Stimulated activated naive CD4-positive, alpha-beta T cell treated with Interleukin-2 at 50 U/mL for 16 hours (primary cell): Measurements from ENCODE around the gene MPDZ.

Experiments
- DNase-seq: peaks from one replicate; lab custom pipeline; 2025; lab: John Stamatoyannopoulos, UW

Gene MPDZ

DNA sequence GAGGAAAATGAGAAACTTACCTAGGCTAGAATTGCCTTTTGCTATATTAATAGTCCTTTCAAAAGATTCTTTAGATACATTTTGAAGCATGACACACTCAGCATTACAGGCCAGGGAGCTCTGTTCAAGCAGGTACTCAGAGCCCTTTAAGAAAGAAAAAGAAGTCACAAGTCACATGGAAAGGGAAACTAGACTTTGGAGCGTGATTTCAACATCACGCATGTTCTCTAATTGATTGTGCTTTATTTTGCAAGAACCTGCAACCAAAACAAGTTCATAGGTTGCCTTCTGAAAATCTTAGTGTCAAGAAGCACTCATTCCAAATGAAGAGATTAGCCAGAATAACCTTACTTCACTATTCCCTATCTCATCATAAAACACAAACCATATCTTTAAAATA is 103.8 kb downstream of the MPDZ start:
- no peak for DNase-seq

DNA sequence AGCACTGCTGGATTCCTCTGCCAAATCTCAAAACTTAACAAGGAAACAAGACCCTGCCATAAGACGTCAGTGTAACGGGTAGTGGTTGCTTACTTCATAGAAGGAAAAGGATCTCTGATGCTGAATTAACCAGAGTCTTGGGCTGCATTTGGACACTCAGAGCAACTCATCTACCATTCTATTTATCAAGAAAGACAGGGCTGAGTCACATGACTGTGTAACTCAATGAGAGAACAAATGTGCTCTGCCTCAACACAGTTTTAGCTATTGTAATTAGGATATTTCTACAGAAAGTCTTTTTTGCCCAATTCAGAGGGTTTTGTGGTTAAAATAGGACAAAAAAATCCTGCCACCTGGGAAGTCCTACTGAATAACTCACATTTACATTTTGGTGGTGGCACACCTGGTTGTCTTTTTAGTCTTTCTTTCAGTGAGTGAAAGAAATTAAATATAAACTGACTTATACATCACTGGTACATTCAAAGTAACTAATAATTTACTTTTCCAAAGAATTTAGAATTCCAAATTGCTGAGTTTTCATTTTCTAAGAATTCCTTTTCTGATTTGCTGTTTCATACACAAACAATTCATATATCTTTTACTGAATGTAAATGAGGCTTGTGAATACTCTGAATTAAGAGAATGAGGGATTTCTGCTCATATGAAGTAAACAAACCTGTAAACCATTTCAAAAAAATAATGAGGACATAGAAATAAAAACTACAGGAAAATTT is 104.4 kb downstream of the MPDZ start:
- no peak for DNase-seq

DNA sequence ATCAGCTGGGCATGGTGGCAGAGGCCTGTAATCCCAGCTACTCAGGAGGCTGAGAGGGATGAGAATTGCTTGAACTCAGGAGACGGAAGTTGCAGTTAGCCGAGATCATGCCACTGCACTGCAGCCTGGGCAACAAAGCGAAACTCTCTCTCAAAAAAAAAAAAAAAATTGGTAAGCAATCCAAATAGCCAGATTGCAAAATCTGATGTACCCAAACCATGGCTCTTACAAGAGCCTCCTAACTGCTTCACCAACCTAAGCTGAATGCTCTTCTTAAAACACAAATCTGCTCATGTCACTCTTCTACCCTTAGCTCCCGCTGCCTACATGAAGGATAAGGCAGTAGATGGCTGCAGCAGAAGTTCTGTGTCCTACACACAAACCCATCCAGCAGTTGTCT is 105.9 kb downstream of the MPDZ start:
- no peak for DNase-seq

DNA sequence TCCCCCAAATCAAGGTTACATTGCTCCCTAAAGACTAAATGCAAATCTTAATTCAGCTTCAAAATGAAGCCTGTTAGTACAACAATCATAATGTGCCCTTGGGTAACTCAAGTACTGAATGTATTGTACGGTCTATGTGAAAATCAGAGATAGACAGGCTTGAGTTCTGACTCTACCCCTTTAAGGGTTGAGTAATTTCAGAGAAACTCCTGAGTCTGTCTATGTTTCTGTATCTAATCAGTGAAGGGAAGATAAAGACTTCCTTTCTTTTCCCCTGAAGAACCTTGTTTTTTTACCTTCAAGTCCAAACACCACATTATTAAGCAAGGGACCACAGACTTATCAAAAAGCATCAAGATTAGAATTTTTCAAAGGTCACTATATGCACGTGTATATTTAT is 108.2 kb downstream of the MPDZ start:
- no peak for DNase-seq

DNA sequence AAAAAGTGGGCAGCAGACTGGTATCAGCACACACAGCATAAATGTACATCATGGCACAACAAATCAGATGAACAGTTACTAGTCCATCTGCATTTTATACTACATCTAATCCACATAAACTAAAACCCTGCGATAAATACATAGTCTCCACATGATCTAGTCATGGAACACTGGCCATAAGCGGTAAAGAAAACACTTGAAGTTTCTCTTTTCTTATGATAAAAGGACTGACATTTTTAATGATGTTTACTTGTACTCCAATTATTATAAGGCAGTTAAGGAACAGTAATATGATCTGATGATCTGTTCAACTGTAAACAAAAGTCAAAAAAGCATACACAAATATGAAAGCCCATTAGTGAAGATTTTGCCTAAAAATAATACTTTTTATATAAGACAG is 112.5 kb downstream of the MPDZ start:
- DNase-seq = no peak

DNA sequence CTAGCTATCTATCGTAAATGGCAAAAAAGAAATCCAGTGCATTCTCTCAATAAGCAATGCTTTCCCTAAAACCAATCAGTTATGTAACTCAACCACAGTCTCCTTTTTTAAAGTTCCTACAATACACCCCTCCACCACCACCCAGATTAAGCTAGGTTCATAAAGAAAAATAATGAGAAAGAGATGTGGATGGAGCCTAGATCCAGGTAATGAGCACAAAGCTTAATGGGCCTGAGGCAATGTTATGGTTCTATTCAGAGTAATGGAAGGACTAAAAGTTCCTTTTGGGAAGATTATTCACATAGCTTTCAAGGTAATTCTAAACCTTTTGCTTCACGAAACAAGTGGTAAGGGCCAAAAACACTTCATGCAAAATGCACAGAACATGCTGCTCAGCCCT is 113.5 kb downstream of the MPDZ start:
- DNase-seq = no peak

DNA sequence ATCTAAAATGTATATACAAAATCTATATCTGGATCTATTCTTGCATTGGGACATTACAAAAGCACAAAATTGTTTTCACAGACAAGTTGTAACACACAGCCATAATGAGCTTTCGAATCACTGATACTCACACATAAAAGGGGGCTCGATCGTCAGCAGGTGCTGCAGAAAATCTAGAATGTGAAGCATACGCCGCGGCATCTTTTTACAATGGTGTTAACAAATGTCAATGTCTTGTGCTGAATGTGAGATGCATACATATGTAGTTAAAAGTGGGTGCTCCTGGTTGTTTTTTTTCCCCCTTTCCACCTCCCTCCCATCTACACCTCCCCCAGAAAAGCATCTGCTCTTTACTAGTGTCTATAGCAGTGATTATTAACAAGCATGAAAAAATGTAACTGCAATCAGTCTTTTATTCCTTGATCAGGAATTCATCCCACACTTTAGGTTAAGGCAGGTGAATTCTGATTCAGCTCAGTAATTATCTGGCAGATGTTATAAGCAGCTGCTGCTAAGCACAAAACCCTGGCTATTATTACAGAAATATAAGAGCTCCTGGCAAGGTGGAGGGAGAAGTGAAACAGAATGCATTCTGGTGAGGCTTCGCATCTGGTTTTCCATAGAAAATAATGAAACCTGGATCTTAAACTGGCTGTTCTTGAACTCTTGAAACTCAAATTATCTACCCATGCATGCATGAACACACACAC is 114.1 kb downstream of the MPDZ start:
- DNase-seq = no peak

DNA sequence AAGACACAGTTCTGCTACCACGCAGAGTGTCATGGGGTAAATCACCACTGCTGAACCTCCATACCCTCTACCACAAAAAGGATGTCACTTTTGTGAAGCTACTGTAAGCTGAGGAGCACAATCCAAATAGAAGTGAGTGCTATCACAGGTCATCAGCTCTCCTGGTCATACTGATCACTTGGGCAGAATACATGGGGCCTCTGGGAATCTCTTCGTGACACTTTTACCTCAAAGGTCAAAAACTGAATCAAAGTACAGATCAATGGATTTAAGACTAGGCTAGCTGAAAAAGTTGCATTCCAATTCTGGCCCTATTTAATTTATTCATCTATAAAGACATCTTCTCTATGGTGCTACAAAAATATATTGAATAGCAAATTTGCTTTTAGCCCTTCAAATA is 115.5 kb downstream of the MPDZ start:
- DNase-seq = no peak

DNA sequence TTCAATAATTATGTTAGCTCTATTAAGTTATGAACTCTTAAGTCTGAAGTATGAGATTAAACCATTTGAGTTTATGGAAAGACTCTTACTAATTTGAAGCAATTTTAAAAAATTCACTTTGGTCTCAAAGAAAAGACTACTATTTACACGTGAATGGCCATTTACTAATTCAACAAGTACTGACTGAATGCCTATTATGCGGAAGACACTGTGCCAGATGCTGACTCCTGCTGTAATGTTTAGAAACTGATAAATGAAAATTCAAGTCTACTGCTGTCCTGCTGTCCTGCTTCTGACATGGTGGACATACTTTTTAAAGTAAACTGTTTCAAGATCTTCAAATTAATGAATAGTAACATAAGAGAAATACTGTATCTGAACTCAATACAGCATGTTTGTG is 116.2 kb downstream of the MPDZ start:
- no peak for DNase-seq

DNA sequence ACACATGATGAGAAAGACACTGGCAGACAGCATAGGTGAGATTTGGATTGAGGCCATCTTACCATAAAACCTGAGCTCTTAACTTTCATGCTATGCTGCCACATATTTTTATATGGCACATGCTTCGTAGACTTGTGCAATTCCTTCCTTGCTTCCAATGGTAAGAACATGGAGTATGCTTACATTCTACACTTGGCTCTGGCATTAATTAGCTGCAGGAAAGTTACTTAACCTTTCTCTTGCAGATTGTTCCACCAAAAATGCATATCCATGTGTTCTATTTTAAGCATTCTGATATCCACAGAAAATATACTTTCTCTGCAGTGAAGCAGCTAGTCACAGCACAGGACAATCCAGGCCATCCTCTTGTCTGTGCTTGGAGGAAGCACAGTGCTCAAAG is 119.4 kb downstream of the MPDZ start:
- DNase-seq = no peak

DNA sequence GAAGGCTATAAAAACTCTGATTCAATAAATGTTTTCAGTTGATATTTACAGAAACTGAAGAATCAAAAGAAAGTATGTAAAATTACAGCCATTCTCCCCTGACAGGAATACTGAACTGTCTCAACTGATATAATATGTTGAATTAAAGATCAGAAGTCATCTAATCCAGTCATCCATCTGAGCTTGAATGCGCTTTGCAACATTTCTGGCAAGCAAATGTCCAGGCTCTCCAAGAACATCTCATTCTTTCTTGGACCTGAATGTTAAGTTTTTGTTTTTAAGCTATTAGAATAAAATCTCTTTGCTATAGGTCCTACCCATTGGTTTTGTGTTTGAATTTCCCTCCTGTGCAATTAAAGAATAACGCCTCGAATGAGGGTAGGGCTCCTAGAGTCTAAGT is 120.5 kb downstream of the MPDZ start:
- no peak for DNase-seq

DNA sequence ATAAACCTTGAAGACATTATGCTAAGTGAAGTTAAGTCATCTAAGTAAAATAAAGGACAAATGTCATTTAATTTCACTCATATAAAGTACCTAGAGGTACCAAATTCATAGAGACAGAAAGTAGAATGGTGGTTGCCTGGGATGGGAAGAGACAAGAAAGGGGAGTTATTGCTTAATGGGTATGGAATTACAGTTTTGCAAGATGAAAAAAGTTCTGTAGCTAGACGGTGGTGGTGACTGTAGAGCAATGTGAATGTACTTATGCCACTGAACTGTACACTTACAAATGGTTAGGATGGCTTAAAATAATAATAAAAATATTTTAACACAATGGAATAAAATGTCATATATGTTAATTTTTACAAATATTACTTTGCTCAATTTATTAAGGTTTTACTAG is 128.0 kb downstream of the MPDZ start:
- DNase-seq = no peak

DNA sequence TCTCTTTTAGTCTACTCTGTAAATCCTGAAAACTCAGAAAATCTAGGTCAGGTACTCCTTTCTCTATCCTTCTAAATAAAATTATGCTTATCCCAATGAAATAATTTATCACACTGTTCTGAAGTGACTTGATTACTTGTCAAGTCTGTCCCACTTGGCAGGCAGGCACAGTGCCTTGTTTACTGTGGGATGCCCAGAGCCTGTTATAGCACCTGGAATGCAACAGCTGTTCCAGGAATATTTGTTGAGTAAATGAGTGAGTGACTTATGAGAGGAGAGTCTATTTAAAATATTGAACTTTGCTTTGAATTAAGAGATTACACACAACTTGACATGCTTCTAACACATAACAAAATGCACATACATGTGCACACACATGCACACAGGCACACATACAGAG is 130.0 kb downstream of the MPDZ start:
- no peak for DNase-seq

DNA sequence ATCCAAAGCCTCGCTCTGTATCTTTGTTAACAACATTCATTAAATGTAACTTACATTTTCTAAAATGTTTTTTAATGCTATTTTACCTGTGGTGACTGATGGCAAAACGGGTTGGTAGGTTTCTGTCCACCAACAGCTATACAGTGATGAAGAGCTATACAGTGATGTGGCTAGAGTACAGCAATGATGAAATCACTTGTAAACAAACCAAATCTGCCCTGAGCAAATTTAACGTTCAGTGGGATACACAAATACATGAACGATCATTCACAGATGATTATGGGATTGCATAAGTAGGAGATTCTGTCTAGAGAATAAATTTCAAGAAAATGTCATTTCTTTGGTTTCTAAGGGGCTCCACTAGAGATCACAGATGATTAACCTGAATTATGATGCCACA is 132.7 kb downstream of the MPDZ start:
- DNase-seq = no peak

DNA sequence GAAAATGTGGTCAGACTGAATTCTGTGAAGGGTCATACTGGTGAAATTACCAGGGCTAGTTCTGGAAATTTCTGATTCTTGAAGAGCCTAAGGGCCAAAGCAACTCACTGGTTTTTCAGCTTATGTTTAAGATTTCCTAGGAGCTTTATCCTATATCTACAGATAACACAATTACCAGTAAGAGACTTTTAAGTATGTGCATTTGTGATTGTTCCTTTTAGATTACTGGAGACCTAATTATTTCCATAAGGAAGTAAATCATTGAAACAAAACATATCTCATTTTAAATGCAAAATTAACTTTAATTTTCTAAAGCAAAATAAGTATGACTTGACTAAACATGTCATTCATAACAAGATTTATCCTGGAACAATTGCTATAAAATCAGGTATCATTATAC is 134.2 kb downstream of the MPDZ start:
- no peak for DNase-seq

DNA sequence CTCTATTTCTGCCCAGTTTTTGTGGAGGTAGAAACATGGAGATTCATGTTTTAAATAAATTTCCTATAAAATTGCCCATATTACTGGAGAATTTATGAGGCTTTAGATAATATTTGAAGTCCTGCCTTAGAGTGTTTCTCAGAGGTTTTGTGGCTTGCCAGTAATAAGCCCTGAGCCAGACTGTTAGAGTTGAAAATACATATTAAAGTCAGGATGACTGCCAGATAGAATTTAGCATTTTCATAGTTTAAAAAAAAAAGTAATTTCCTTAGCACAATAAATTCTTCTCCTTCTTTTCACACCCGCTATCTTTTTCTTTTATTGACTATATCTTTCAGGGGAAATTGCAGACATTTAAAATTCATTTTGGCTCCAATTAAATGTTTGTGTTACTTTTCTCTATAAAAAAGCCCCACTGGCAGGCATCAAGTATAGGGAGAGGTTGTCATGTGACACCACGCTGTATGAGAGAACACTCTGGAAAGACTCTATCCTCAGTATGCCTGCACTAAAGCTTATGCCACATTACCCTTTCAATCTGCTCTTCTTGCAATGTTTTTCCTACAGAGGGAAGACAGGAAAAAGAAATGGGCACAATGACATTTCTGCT is 135.2 kb downstream of the MPDZ start:
- DNase-seq = no peak

DNA sequence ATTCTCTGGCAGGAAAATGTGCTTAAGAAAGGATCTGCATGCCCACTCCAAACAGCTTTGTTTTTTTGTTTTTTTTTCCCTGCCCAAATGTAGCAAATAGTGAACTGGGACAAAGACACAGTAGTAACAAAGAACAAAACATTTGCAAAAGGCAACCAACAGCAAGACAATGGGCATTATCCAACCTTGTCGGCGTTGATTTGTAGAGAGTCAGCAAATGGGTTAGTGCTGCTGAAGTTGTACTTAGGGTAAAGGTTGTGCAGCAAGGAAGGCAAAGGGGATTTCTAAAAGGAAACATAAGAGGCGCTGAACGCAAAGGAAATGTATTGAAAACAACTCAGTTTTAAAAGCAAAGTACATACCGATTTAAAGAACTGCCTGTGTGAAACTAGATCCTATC is 136.2 kb downstream of the MPDZ start:
- no peak for DNase-seq

DNA sequence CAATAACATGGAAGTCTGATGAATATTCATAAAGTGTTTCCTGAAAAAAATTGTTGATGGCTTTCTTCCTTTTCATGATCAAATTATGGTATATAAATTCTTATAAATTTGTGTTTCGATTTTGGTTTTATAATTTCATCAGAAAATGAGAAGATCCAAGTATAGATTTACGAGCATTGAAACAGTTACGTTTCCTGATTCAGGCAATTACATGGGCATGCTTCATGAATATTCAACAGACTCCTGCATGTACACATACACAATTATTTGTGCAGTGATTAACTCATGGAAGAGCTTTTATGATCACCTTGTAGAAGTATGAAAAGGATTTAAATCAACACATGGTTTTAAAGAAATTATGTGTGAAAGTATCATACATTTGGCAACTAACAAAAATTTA is 136.7 kb downstream of the MPDZ start:
- DNase-seq = no peak

DNA sequence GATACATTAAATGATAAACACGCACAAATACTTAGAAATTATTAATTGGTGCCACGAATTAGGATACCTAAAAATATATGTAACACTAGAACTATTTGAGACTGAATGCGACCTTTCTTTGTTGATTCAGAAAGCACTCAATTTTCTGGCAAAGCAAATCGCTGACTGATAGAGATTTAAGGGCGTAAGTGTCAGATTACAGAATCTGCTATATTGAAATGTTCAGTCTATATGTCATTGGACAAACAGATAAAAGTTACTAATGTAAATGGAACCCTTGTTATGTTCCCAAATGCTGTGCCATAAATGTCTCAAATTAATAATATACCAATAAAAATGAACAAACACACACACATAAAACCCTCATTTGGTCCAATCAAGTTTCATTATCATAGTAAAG is 137.9 kb downstream of the MPDZ start:
- DNase-seq = no peak

DNA sequence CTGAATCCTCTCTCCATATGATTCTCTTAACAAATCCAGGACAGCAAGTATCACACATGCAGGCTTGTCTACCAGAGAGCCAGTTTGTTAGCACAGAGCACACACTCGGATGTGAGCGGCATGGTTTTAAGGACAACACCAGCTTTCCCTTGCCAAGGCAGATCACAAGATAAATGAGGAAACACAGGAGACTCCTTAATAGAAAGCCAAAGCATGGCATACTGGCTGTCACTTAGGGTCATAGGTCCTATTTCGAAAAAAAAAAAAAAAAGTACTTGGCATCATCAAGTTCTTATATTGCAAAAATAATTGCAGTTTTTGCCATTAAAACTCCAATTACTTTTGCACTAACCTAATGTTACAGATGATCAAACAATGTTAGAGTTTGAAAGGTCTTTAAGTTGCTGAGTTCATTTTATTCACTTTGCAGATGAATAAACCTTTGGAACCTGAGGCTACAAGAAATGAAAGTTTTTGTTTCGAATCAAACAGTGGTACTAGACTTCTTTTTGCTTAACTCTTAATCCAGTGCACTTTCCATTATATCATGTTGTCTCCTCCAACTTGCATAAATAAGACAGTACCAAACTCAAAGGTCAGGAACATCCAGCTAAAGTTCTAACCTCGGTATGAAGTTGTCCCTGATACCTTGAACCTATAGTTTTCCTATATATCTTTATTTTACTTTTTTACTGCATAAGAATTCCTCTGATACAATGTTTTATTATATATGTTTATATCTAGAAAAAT is 138.5 kb downstream of the MPDZ start:
- DNase-seq = no peak

DNA sequence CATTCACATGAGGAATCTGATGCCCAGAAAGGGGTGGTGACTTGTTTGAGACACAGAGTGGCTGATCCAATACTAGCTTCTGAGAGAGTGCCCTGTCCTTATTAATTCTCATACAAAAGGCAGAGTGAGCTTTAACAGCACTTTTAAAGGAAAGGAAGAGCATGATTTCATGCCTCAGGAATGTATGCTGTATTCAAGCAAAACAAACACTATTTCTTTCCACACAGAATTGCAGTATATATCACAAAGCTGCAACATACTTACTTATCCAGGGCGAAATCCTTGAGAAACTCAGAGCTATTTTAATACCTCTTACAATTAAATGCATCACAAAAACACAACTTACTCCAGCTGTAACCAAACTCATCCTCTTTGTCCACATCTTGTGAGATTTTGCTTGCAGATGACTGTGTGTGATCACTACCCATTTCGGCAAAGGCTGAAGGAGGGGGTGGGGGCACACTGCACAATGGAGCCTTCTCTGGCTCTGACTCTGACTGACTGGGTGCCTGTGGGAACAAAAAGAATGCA is 139.8 kb downstream of the MPDZ start:
- no peak for DNase-seq

DNA sequence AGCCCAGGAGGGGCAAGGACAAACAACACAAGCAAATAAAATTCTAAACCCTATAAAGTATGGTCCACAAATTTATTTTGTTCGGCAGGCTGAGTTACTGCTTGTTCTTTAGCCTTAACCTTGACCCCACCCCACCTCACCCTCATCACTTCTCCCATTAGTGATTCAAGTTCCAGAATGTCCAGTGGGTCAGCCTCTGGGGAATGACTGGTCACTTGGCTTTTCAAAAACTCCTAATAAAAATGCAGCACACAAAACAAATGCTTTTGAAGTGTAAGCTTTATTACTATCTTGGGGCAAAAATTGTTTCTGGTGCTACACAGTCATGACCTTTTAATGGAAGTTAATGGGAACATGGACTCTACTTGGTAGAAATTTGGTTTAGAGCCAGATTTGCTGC is 142.1 kb downstream of the MPDZ start:
- no peak for DNase-seq

DNA sequence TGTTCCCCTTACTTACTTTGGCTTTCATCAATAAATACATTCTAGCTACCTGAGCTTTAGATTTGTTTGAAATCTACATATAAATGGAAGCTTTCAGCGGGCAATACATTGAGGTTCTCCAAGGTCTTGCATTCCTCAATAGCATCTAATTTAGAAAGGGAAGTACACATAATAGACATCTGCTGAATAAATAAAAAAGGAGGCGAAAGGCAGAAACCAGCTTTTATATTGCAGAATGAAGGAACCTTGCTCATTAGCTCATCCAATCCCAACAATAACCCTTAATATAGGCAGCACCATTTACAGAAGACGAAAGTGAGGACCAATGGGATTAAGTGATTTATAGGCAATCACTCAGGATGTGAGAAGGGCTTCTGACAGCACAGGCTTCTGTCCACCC is 147.5 kb downstream of the MPDZ start:
- no peak for DNase-seq
